GM18873 (cell line): Measurements from ENCODE around the gene FBLN5.

ENCODE experiments used
- ATAC-seq: cut with Tn5 transposase; IDR thresholded peaks from one replicate; pipeline ENCODE4 v1.9.1; 2021; ENCODE audit warnings: mild to moderate bottlenecking, moderate library complexity, moderate number of reproducible peaks; ENCODE audit not compliant: unreplicated experiment, low FRiP score

Gene FBLN5, protein sequence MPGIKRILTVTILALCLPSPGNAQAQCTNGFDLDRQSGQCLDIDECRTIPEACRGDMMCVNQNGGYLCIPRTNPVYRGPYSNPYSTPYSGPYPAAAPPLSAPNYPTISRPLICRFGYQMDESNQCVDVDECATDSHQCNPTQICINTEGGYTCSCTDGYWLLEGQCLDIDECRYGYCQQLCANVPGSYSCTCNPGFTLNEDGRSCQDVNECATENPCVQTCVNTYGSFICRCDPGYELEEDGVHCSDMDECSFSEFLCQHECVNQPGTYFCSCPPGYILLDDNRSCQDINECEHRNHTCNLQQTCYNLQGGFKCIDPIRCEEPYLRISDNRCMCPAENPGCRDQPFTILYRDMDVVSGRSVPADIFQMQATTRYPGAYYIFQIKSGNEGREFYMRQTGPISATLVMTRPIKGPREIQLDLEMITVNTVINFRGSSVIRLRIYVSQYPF

GRCh38 chr14:91947475-91948184, at the start of gene FBLN5:
FBLN5 (minus strand) TSS chr14:91947694; CDS start chr14:91947229, 465 bp downstream.
- ATAC-seq: no peak

GRCh38 chr14:91996948-91997371, 49.5 kb upstream of the FBLN5 start:
- no peak for ATAC-seq

GRCh38 chr14:91987192-91987591, 39.7 kb upstream of the FBLN5 start:
- no peak for ATAC-seq

DNA sequence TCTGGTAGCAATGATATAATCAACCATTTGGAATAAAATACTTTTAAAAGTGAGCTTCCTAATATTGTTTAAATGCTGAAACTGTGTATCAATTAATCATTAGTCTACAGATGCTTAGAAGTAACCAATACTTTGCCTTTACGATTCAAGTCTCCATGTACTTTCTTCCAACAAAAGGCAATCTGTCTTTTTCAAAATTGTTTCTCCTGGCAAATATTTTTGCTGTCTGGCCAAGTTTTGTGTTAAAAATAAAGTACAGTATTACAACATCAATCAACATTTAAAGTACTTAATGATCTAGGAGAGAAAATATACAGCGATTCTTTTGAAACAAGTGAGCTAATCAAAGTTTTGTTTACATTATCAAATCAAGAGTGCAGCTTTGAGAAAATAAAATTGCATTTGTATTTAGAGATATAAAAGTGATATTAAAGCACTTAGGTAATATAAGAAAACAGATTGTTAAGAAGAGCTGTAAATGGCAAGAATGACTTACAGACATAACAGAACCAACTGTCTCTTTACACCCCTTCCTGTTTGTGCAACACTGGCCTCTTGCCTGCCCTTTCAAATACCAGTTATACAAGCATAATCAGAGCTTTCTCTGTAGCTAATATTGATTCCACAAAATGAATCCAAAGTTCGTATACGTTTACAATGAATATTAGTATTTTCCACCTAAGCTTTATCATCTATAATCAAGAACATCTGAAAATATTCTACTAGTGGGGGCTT, 38.2 kb upstream of the FBLN5 start:
- ATAC-seq: no peak

GRCh38 chr14:91985008-91985407, 37.5 kb upstream of the FBLN5 start:
- ATAC-seq: no peak

- no peak for ATAC-seq
These were observed 36.1 kb upstream of the FBLN5 start for GRCh38 chr14:91983588-91983987.

DNA sequence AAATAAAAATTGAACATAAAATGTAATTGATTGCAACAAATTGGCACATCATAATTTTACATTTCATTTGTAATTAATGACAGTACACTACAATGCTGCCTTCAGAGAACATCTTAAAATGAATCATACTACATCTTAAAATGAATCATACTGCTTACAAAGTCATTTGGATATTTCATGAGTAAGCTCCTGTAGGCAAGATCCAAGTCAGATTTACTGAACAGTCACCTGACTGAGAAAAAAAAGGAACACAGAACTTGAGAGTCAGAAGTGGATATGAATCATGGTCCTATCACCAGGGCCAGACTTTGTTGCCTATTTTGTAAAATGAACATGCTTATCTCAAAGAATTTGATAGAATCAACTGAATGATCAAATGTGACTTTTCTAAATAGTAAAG, 32.7 kb upstream of the FBLN5 start:
- peak; percentile 43 for ATAC-seq

DNA sequence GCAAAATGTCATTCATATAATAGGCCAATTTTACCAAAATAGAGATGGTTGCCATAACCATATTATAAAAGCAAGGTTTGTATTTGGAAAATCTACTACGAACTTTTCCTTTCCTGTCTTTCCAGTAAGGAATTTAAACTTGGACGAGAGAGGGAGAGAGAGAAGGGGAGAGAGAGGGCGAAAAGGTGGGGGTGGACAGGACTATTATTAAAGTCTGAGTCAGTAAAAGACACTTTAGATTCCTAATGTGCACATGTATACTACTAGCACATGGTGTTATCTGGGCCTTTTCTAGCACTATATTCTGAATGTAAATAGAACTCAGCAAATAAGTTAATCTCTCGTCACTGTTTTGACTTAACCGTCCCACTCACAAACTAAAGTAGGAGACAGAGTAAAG, 30.4 kb upstream of the FBLN5 start:
- ATAC-seq: no peak

- ATAC-seq: no peak
These were observed 28.3 kb upstream of the FBLN5 start for GRCh38 chr14:91975763-91976162.

GRCh38 chr14:91971188-91971778, 23.8 kb upstream of the FBLN5 start:
- ATAC-seq: no peak

GRCh38 chr14:91968280-91968679, 20.8 kb upstream of the FBLN5 start:
- no peak for ATAC-seq

- ATAC-seq: no peak
These were observed 17.2 kb upstream of the FBLN5 start for GRCh38 chr14:91964724-91965123.

GRCh38 chr14:91964011-91964410, 16.5 kb upstream of the FBLN5 start:
- ATAC-seq: no peak

DNA sequence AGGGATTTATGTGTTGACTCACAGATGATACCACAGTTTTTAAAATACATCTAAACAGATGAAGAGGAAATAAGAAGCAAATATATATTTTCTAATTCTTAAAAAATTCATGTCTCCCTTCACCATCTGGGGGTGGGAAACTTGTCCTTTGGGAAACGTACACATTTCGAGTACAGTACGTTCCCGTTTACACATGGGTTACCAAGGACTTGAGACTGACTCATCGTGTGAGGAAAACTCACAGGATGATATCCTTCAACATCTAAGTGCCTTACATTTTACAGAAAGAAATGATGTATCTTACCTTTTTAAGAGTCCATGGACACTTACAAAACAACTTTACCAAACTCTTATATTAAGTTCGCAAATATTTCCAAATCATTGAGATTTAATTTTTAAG, 16.0 kb upstream of the FBLN5 start:
- no peak for ATAC-seq

GRCh38 chr14:91961297-91962220, 14.1 kb upstream of the FBLN5 start:
- no peak for ATAC-seq

DNA sequence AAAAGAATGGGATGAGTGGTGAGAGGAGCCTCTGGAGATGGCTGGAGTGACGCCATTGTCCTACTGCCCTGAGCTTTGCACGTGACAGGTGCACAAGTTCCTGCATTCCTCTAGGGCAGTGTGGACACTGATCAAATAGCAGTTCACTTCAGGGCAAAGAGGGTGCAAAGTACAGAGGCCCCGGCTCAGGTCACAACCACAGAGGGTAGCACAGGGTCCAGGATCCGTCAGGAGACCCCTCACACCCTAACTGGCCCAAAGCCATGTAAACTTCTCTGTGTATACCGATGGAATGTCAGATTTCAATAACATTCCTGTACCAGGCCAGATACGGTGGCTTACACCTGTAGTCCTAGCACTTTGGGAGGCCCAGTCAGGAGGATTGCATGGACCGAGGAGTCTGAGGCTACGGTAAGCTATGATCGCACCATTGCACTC, 10.4 kb upstream of the FBLN5 start:
- ATAC-seq: no peak

GRCh38 chr14:91956616-91957015, 9.1 kb upstream of the FBLN5 start:
- no peak for ATAC-seq

DNA sequence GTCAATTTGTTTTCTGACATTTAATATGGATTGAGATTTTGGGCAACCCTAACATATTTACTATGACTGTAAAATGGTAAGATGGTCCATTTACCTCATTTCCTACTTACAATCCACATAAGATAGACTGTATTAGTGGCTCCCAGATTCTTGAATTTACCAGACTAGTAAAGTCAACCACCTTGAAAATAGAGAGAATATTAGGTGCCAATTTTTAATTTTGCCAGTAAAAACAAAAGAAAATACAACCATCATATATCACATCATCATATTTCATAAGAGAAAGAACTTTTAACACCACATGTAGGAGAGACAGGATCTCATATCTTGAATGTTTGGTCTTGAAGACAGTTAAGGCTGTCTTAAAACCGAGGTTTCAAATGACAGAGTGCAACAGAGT, 7.7 kb upstream of the FBLN5 start:
- no peak for ATAC-seq

- no peak for ATAC-seq
These were observed 5.9 kb upstream of the FBLN5 start for GRCh38 chr14:91953170-91953985.
